HG03558 (cell line): ENCODE data around the gene MAOA.

Experiments used
- ATAC-seq: cut with Tn5 transposase; IDR thresholded peaks from one replicate; pipeline ENCODE4 v1.9.1; 2021; ENCODE audit warnings: moderate number of reproducible peaks; ENCODE audit not compliant: unreplicated experiment; ENCODE audit errors: extremely low read depth

Gene MAOA

GRCh38 chrX:43745938-43746721 lies 90.0 kb downstream of the MAOA start:
- no peak for ATAC-seq

DNA sequence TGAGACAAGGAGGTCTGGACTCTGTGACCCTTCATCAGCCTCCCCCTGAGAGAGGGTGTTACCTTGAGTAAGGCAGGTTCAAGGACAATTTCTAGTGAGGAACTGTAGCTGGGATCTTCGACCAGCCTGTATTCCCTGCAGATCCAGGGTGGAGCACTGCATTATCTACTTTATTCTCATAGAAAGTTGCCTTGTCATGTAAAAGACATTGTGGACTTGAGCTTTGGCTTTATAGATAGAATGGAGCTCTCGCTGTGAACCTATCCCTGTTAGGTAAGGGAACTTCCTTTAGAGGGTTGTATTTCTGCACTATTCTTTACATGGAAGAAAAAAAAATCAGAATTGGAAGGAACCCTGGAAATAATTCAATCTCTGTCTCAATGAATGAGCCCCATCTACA lies 91.4 kb downstream of the MAOA start:
- no peak for ATAC-seq

GRCh38 chrX:43750248-43750676 lies 94.2 kb downstream of the MAOA start:
- no peak for ATAC-seq

DNA sequence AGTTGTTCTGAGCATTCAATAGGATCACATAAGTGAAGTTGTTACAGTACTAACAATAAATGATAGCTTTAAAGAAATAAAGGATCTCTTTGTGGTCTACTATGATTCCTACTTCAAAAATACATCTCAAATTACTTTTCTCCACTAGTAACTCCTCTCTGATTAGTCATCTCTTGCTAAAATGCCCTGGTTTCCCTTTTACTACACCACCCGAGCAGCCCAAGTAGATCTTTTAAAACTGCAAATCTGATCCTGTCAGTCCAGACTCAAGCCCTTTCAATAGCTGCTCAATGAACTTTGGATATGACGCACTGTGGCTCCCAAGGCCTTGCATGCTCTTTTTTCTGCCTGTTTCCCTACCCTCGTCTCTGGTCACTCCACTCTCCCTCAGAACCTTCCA lies 97.5 kb downstream of the MAOA start:
- no peak for ATAC-seq

DNA sequence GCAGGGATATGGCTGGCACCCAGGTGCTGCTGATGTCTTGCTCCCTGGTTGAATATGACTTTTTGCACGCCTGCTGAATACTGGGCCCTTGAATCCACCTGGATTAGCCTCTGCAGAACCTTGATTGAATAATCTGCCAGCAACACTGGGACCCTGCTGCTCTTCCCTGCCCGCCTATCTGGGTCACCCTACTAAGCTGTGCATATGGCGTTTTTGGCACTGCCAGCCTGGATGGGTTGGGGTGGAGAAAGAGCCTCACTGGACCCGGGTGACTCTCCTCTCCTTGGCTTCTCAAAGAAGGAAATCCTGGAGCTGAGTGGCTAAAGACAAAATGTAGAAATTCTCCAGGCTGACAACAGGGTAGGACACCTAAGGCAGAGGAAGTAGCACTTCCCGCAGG lies 100.0 kb downstream of the MAOA start:
- ATAC-seq: no peak

- no peak for ATAC-seq
Measured at GRCh38 chrX:43758044-43758443, 101.9 kb downstream of the MAOA start.

DNA sequence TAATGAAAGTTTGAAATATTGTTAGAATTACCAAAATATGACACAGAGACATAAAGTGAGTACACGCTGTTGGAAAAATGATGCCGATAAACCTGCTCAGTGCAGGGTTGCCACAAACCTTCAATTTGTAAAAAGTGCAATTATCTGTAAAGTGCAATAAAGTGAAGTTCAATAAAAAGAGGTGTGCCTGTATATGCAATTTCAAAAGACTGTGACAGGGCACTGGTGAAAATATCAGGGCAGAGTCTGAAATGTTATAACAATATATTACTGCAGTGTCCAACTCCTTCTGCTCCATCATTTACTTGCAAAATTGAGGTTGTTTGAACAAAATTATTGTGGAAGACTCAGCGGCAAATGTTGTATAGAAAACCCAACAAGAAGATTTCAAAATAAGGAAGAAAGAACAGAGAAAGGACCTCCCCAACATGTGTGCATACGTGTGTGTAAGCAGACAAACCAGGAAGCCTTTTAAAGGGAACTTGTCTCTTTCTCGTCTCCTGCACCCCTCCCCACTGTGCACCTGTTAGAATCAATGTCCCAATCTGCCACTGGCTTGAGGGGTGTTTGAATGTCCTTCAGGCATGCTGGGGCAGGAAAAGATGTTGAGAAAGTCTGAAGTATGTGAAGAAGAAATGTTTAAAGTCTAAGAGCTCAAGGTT lies 130.0 kb downstream of the MAOA start:
- no peak for ATAC-seq
